GM18511 (cell line): Measurements from ENCODE around the gene KRT35.
"Not testable (repeated sequence)": the region's sequence is repeated elsewhere in the genome, so short reads cannot be mapped to it uniquely, and the experiment has no call there.

ENCODE experiments used
- ATAC-seq: cut with Tn5 transposase; IDR thresholded peaks from one replicate; pipeline ENCODE4 v1.9.1; 2021; ENCODE audit warnings: mild to moderate bottlenecking, moderate library complexity; ENCODE audit not compliant: unreplicated experiment

The KRT35 gene

DNA sequence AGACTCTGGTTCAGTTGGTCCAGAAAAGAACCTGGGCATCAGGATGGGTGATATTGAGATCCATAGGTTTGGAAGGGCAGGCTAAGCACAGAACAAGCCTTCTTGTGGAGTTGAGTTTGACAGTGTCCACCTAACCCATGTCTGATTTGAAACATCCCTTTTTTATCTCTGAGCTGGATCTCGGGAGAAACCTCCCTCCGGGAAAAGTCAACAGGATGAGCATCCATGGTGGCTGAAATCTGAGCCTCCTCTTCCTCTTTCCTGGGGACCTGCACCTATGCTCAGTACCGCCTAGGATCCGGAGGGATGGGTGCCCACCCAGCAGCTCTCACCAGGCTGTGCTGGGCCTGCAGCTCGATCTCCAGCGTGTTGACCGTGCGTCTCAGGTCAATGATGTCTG is 17.2 kb downstream of the KRT35 start:
- no peak for ATAC-seq

DNA sequence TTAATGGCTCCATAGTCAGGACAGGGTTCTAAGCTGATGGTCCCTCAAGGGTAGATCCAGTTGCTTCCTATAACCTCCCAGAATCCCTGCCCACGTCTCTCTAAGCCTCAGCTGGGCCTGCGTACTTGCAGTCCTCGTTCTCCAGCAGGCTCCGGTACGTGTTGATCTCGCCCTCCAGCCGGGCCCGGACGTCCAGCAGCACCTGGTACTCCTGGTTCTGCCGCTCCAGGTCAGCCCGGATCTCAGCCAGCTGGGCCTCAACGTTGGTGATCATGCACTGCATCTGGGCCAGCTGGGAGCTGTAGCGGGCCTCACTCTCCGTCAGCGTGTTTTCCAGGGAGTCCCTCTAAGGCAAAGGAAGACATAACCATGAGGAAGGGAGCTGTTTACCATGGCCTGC is 18.2 kb downstream of the KRT35 start:
- no peak for ATAC-seq

DNA sequence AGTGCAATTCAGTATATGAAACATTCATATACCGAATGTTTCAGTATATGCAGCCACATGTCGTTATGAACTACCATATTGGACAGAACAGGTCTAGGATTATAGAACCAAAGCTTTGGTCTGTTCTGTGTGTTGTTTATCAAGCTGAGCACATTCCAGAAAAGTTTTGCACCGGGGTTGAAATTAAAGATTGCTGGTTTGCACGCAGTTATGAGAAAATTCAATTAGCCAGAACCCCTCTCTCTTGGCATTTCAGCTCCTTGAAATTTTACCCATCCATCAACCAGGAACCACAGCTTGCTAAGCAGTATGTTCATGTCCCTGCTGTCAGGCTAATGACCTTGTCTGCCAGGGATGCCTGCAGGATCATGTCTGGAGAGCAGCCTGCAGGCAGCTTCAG is 23.3 kb downstream of the KRT35 start:
- ATAC-seq: no peak

DNA sequence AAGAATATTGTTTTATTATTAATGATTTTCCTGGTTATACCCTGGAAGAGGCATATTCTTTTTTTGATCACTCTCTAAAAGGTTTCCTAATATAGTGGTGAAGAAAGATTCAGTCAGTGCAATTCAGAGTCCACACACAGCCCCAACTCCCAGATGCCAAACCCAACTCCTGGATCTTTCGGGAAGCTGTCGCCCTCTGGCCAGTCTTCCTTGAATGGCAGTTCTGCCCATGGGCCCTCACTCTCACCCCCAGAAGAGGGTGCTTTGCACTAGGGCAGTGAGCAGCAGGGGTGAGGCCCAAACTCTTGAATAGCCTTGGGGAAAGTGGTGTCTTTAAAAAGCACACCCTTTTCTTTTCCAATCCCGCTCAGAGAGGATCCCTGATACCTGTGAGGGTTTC is 24.7 kb downstream of the KRT35 start:
- ATAC-seq: no peak

DNA sequence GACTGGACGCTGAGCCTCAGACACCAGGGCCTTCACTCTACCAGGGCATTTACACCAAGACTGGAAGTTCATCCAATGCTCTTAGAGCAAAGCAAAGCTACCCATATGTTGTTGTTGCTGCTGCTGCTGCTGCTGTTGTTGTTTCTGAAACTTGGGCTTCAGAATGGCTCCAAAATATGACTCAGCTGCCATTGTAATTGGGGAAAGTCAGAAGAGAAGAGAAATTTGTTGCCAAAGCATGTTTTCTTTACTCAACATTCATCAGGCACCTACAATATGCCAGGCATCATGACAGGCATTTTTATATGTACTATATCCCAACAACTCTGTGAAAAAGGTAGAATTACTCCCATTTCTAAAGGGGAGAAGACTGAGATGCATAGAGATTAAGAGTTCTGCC is 25.7 kb downstream of the KRT35 start:
- ATAC-seq: no peak

DNA sequence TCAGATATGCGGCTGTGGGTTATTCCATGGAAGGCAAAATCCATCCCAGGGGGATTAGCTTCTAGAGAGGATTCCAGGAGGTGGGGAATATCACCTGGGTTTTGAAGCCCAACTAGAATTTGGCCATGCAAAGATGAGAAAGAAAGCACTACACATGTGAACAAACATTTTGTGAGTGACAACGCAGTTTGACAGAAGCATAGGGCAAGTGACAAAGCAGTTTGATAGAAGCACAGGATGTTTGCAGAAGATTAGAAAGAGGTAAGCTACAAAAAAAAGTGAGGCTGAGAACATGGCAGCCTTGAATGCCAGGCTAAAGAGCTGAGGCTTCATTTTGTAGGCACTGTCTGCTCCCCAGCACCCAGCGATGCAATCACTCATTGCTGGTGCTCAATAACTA is 27.9 kb downstream of the KRT35 start:
- ATAC-seq: no peak

DNA sequence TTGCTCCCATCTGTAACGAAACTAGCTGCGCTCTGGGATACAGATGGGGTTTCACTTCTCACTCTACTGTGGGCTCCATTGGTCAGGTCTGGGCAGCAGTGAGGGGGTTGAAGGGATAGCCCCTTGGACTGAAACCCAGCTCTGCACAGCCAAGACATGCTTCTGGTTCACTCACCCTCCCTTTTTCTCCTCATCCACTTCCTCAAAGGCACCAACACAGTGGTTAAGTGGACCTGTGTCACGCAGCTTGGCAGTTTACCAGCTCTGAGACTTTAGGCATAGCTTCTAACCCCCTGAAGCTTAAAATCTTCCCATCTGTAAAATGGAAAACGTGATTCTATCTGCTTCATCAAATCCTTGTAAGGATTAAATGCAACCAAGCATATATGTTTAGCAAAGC is 28.7 kb downstream of the KRT35 start:
- ATAC-seq: no peak

DNA sequence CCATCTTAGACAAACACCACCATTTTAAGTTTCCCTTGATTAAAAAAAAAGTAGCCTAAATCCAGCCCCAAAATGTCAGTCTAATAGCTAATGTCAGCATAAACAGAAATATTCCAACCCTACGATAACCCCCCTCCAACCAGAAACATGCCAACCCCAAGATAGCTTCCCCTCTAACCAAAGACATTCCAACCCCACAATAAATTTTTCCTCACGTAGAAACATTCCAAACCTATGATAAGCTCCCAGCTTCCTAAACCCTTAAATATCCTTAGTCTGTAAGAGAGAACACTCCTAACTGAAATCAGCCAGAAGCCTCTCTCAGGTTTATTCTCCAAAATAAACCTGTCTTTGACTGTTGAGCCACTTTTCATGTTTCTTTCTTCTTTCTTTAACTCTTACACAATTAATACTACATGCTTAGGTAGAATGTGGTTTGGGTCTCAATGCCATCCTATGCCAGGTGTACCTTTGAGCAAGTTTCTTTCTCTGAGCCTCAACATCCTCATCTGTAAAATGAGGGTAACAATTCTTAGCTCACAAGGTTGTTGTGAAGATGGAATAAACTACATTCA is 29.7 kb downstream of the KRT35 start:
- no peak for ATAC-seq

DNA sequence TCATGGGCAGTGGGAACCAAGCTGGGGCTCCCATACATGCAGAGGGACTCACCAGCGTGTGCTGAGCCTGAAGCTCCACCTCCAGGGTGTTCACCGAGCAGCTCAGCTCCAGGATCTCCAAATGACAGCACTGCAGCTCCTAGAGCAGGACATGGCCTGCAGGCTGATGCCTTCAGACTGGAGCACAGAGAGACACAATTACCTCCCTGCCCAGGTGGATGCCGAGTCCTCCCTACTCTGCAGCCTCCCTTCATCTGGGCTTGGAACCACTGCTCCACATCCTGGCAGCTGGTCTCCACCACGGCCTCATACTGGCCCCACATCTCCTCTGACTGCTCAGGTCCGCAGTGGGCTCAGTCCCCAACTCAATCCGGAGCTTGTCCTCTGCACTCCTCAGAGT is 31.9 kb downstream of the KRT35 start:
- ATAC-seq: no peak

DNA sequence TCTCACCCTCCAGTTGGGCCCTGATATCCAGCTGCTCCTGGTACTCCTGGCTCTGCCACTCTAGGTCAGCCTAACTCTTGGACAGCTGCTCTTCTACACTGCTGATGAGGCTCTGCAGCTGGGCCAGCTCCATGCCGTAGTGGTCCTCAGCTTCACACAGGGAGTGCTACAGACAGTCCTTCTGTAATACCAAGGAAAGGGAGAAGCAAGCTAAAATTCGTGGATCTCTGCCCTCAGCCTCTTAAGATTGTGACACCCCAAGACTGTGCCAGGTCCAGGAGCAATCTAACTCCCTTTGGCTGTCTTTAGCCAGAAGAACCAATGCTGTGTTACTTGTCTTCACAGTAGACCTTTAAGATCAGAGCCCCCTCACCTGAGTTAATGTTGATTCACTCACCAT is 32.4 kb downstream of the KRT35 start:
- no peak for ATAC-seq

DNA sequence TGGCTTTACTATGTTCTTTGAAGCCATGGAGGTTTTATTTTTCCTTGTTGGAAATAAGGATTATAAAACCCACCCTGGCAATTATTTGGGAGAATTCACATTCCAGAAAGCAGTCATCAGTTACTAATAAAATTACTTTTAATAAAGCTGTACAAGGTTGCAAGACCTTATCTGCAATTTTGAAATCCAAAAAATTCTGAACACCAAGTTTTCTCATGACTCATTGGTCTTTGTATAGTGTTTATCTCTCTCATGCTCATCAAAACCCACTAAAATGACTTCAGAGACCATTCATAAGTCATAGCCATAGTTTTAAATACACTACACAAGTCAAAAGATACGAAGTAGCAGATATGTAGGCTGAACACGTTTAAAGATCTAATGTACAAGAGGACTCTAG is 34.1 kb downstream of the KRT35 start:
- ATAC-seq: no peak

DNA sequence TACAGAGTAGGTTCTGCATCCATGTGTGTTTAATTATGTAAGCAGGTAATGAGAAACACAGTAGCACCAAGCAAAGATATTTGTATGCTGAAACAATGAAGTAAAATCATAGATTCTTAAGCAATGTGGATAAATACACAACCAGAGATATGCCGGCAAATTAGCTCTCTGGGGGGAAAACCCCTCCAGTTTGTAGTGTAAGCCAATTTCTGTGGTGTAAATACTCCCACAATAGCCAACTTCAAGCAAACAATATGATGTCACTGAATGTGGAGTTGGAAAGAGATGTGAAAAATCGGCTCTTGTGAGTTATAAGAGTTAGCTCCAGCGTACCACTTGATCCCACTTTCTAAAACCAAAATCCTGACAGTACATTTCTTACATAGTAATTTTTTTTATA is 36.3 kb downstream of the KRT35 start:
- no peak for ATAC-seq

DNA sequence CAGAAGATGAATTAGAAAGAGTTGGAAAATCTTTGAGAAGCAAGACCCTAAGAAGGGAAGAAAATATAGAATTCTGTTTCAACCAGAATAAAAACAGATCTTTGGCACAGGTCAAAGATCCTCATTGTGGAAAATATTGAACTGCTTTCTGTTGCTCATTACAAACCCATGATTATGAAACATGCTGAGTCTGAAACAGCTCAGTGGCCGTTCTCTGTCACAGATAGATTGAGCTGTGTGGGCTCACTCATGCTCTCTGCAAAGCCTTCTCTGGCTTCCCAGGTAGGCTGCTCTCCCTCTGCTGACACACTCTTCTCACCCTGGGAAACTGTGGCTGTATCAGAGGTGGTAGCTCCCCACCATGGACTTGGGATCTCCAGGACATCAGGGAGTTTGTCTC is 36.8 kb downstream of the KRT35 start:
- ATAC-seq: no peak

DNA sequence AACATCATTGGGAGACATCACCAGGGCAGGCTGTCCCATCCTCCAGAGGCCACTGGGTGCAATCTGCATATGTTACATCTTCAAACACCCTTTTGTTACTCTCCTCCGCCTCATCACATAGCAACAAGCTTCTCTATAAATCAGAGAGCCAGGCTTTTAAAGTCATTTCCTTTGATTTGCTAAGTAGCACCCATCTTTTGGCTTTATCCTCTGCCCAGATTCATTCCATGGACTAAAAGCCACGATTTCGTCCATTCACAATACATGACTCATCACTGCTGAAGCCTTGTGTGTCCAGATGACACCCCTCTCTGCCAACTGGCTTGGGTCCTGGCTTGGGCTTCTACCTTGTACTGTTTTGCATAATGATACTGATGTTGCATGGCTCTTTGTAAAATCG is 38.2 kb downstream of the KRT35 start:
- no peak for ATAC-seq

DNA sequence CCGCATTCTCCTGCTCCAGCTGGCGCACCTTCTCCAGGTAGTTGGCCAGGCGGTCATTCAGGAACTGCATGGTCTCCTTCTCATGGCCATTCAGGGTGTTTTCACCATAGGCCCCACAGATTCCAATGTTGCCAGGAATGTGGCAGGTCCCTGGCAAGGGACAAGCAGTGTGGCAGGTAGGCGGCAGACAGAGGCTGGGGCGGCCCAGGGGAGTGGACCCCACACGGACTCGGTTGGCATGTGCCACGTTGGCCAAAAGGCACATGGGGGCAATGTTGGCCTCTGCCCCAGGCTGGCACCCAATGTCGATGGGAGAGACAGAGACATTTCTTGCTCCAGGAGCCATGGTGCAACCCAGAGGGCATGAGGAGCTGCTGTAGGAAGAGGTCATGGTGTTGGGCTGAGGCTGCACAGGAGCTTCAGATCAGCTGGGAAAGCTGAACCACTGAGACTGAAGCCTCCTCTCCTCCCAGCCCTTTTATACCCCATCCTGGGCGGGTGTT is 40.4 kb downstream of the KRT35 start, which contains the start of gene KRT38:
Gene KRT38 (minus strand): TSS at position 453 of the 503 bp plus-strand sequence. CDS start 62 bp downstream, at position 391.
- ATAC-seq: no peak

DNA sequence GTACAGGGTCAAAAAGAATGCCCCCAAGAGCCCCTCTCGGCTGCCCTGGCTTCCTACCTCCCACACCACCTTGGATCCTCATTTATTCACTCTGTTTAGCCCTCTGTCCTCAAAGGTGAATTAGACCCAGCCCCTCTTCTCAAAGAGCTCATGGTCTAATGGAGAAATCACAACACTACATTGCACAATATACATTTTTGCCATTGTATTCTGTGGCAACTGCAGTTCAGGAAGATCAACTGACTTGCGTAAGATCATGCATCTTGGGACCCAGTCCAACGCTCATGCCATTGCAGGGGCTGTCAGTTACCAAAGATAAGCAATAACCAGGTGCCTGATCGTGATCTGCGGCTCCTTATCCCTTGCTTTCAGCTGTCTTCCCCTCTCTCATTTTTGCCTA is 41.6 kb downstream of the KRT35 start:
- ATAC-seq: no peak

DNA sequence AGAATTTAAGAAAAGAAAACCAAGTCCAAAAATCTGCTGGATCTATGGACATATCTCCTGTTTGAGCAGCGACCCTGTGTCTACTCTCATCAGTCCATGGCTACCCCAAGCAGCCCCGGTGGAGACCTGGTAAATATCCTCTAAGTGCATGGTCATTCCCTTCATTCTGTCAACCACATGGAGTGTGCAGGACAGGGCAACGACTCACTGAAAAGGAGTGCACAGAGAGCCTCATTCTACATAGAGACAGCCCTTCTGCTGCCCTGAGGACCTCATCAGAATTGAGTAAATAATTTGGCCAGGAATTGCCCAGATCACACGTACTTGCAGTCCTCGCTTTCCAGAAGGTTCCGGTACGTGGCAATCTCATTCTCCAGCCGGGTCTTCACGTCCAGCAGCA is 43.2 kb downstream of the KRT35 start:
- no peak for ATAC-seq

DNA sequence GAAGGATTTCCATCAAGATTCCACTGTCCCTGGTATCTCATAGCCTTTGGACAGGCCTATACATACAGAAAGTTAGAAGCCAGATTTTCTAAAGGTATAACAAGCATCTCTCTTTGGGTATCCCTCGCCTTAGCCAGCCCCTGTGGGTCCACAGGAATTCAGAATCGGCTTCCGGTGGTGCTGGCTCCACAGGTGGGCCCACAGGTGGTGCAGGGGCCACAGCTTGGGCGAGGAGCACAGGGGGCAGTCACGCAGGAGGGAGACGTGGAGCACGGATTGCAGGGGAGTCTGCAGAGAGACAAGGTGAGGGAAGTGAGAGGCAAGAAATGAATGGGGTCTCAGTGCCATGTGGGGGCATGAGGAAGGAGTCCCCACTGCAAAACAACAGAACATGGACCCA is 43.7 kb downstream of the KRT35 start:
- ATAC-seq: no peak

DNA sequence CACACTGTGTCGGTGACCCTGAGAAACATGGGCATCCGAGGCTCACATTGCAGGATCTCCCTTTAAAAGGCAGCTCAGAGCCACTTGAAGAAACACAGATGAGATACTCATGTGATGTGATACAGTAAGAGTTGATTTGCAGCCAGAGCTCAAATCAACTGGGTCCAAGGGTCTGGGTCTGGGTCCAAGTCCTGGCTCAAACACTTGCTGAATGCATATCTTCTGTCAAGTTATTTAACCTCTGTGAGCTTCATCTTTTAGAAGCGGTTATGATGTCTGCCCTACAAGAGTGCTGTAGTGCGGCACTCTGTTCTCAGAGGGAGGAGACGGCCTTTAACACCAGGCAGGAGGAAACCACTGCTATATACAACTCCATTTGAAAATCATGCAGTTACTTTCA is 46.5 kb downstream of the KRT35 start:
- no peak for ATAC-seq

DNA sequence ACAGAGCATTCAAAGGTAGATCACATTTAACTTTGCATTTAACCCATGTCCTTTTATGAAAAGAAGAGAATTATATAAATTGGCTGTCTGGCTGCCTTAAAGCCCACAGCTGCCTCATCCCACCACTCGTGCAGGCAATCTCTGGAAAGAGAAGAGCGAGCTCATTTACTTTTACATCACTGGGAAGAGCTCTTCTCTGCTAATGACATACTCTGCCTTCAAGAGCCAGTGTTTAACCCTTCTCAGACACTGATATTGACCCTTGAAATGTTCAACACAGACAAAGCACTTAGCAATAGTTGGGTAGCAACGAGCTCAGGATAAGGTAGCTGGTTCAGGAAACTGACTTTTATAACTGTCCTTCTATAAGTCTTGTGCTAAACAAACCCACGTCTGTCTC is 46.9 kb downstream of the KRT35 start:
- no peak for ATAC-seq

DNA sequence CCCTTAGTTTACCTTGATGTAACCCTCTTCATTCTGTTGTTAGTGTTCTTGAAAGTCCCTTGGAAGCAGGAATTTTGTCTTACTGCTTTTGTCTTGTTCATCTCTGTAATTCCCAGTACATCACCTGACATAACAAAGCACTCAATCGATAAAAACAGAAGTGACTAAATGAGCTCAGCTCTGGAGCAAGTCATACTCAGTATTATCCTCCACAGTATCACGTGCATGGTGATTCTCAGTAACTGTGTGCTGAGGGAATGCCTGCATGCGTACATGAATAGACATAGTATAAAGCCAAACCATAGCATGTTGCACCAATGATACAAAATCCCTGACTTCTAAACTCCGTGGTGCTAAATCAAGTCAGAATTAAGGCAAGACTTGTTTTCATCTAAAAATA is 47.4 kb downstream of the KRT35 start:
- ATAC-seq: no peak

DNA sequence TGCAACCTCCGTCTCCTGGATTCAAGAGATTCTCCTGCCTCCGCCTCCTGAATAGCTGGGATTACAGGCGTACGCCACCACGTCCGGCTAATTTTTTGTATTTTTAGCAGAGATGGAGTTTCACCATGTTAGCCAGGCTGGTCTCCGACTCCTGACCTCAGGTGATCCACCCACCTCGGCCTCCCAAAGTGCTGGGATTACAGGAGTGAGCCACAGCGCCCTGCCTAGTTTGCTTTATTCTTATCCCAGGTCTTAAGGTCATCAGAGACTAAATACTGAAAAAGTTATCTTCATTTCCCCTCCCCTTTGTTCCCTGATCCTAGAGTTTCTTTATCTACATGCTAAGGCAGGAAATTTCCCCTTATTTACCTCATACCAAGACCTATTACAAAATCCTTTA is 50.6 kb downstream of the KRT35 start:
- ATAC-seq: not testable (repeated sequence)

DNA sequence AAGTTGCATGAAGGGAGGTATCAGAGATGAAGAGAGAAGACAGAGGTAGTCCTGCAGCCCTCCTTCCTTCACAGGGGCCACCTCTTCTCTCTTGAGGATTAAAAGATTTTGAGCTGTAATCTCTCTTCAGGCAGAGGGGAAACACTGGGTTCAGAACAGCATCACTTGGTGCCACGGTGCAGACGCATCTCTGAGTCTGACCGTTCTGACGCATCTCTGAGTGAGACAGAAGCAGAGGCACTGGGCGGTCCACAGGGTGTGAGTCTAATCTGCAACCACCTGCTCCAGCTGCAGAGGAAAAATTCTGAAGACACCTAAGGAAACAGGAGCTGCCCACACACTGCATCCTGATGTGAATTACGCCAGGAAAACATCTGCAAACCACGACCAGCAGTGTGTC is 51.3 kb downstream of the KRT35 start:
- ATAC-seq: no peak
